Fibroblast of pulmonary artery (primary cell): ENCODE measurements around the gene PEAR1.

Experiments
- DNase-seq: peaks from one replicate; pipeline ENCODE4 v3.0.0-alpha.2; 2010; ENCODE audit warnings: low read depth
- H3K4me3 ChIP-seq: replicated peaks from 2 replicates; pipeline ENCODE4 v1.5.1; 2011; ENCODE audit warnings: low read depth, mild to moderate bottlenecking, control low read depth, low read length, moderate library complexity
- CTCF ChIP-seq: IDR thresholded peaks from 2 replicates; pipeline ENCODE4 v1.5.1; 2011; ENCODE audit warnings: mild to moderate bottlenecking, control low read depth, low read length, inconsistent platforms; ENCODE audit errors: missing control alignments

Gene PEAR1

GRCh38 chr1:156920233-156921052 lies 26.9 kb downstream of the PEAR1 start, which contains the start of gene LRRC71:
LRRC71 (plus strand) TSS chr1:156920632; CDS start chr1:156920804, 172 bp downstream.
- peak; percentile 58 for TF ChIP-seq CTCF
- peak within 1 kb of the TSS; percentile 38 for H3K4me3 ChIP-seq
- peak; percentile 78 for DNase-seq

- no peak overlapping the region for H3K4me3 ChIP-seq
- DNase-seq: no peak
- no peak for TF ChIP-seq CTCF
Observed at GRCh38 chr1:156921053-156921529, 27.6 kb downstream of the PEAR1 start.

GRCh38 chr1:156922986-156923669 lies 29.6 kb downstream of the PEAR1 start:
- no peak for TF ChIP-seq CTCF
- no peak for DNase-seq
- no peak overlapping the region for H3K4me3 ChIP-seq

GRCh38 chr1:156923670-156924477 lies 30.4 kb downstream of the PEAR1 start:
- TF ChIP-seq CTCF: no peak
- no peak overlapping the region for H3K4me3 ChIP-seq
- DNase-seq: no peak

GRCh38 chr1:156924478-156925153 lies 31.1 kb downstream of the PEAR1 start:
- H3K4me3 ChIP-seq: no peak overlapping the region
- no peak for DNase-seq
- TF ChIP-seq CTCF: no peak
